IMR-90 (cell line): Measurements from ENCODE around the gene CLIC1. TPM values are rescaled to one million over a fixed set of nuclear protein-coding genes. Genes with fewer than 3 reads are reported as not detected.

Experiments
- ATAC-seq: fragments of 200-7000 bp; cut with Tn5 transposase; 2 replicates; pipeline ENCODE4 v1.9.1; 2020; ENCODE audit warnings: low read depth, mild to moderate bottlenecking, moderate library complexity
- BruUV-seq: library from RNA; stranded (reverse); fragments of 400-500 nt; replicated peaks from 2 replicates; lab custom pipeline; 2021; lab: Mats Ljungman, UMichigan
- CTCF ChIA-PET: fragments of 300-600 bp; formaldehyde crosslinking; extraction: SDS; loops from one replicate; lab custom pipeline; 2021; ENCODE audit warnings: antibody characterized with exemption; lab: Yijun Ruan, JAX
- POLR2A ChIA-PET: fragments of 300-600 bp; sonication (Branson Sonifier 250); formaldehyde crosslinking; loops from one replicate; lab custom pipeline; 2022; ENCODE audit warnings: antibody characterized with exemption; ENCODE audit not compliant: unreplicated experiment; lab: Charles Lee
- DNase-seq: peaks from one replicate; pipeline ENCODE4 v3.0.0; 2013
- H2AFZ ChIP-seq: replicated peaks from 2 replicates; pipeline ENCODE3; 2013; ENCODE audit warnings: low read length, mild to moderate bottlenecking; ENCODE audit not compliant: poor library complexity
- H2AK5ac ChIP-seq: 2 replicates; pipeline ENCODE4 v1.6.1; 2013; ENCODE audit warnings: low read depth, low read length, inconsistent platforms
- H2AK9ac ChIP-seq: replicated peaks from 2 replicates; pipeline ENCODE3; 2013; ENCODE audit warnings: mild to moderate bottlenecking, low read depth, low read length, moderate library complexity; ENCODE audit not compliant: poor library complexity
- H2BK120ac ChIP-seq: 2 replicates; pipeline ENCODE4 v1.6.1; 2013; ENCODE audit warnings: low read depth, low read length, inconsistent platforms
- H2BK15ac ChIP-seq: 3 replicates; pipeline ENCODE4 v1.6.1; 2013; ENCODE audit warnings: low read depth, low read length, inconsistent platforms
- H2BK20ac ChIP-seq: 2 replicates; pipeline ENCODE4 v1.6.1; 2013; ENCODE audit warnings: low read depth, mild to moderate bottlenecking, inconsistent platforms, low read length, moderate library complexity
- H2BK5ac ChIP-seq: 2 replicates; pipeline ENCODE4 v1.6.1; 2013; ENCODE audit warnings: mild to moderate bottlenecking, low read depth, low read length, inconsistent platforms; ENCODE audit not compliant: poor library complexity, severe bottlenecking
- H3K14ac ChIP-seq: replicated peaks from 2 replicates; pipeline ENCODE4 v1.6.1; 2013; ENCODE audit warnings: low read depth, low read length, inconsistent platforms
- H3K18ac ChIP-seq: 2 replicates; pipeline ENCODE4 v1.6.1; 2013; ENCODE audit warnings: low read depth, low read length, control low read depth
- H3K23ac ChIP-seq: 2 replicates; pipeline ENCODE4 v1.6.1; 2013; ENCODE audit warnings: low read depth, low read length, inconsistent platforms
- H3K27ac ChIP-seq: 2 replicates; pipeline ENCODE4 v1.5.1; 2013; ENCODE audit warnings: mild to moderate bottlenecking, control low read depth, low read length; ENCODE audit not compliant: insufficient read depth
- H3K27me3 ChIP-seq: 2 replicates; pipeline ENCODE4 v1.6.1; 2013; ENCODE audit warnings: low read length; ENCODE audit not compliant: control insufficient read depth, insufficient read depth
- H3K36me3 ChIP-seq: 2 replicates; pipeline ENCODE4 v1.6.1; 2013; ENCODE audit warnings: low read length, mixed read lengths; ENCODE audit not compliant: control insufficient read depth, insufficient read depth
- H3K4ac ChIP-seq: 2 replicates; pipeline ENCODE4 v1.6.1; 2013; ENCODE audit warnings: low read depth, low read length, inconsistent platforms
- H3K4me1 ChIP-seq: 2 replicates; pipeline ENCODE4 v1.6.1; 2013; ENCODE audit warnings: low read length, mixed read lengths; ENCODE audit not compliant: control insufficient read depth, insufficient read depth
- H3K4me2 ChIP-seq: 2 replicates; pipeline ENCODE4 v1.6.1; 2013; ENCODE audit warnings: low read depth, mild to moderate bottlenecking, control low read depth, low read length, moderate library complexity
- H3K4me3 ChIP-seq: 2 replicates; pipeline ENCODE4 v1.5.1; 2013; ENCODE audit warnings: low read depth, mild to moderate bottlenecking, control low read depth, low read length, moderate library complexity; ENCODE audit not compliant: insufficient read depth
- H3K56ac ChIP-seq: 2 replicates; pipeline ENCODE4 v1.6.1; 2013; ENCODE audit warnings: low read length, inconsistent platforms; ENCODE audit not compliant: insufficient read depth; ENCODE audit errors: extremely low read depth
- H3K79me1 ChIP-seq, 2 experiments: 2 replicates each; pipeline ENCODE4 v1.6.1; 2013; ENCODE audit warnings: low read length in 2 of 2, inconsistent platforms in 1 of 2, low read depth in 1 of 2
- H3K9ac ChIP-seq: 2 replicates; pipeline ENCODE4 v1.6.1; 2013; ENCODE audit warnings: low read depth, low read length, control low read depth
- H3K9me1 ChIP-seq: 2 replicates; pipeline ENCODE4 v1.6.1; 2013; ENCODE audit warnings: low read length, inconsistent platforms; ENCODE audit not compliant: insufficient read depth
- H3K9me3 ChIP-seq: 2 replicates; pipeline ENCODE4 v1.6.1; 2013; ENCODE audit warnings: low read length; ENCODE audit not compliant: control insufficient read depth, insufficient read depth
- H4K20me1 ChIP-seq: 2 replicates; pipeline ENCODE4 v1.6.1; 2013; ENCODE audit warnings: low read length, inconsistent platforms; ENCODE audit not compliant: insufficient read depth
- H4K5ac ChIP-seq: 2 replicates; pipeline ENCODE4 v1.6.1; 2013; ENCODE audit warnings: mild to moderate bottlenecking, low read depth, low read length, control low read depth
- H4K8ac ChIP-seq, 2 experiments: 2 replicates each; pipeline ENCODE4 v1.6.1; 2013; ENCODE audit warnings: low read depth in 2 of 2, low read length in 2 of 2, control low read depth in 1 of 2, inconsistent platforms in 1 of 2
- H4K91ac ChIP-seq: 2 replicates; pipeline ENCODE4 v1.6.1; 2013; ENCODE audit warnings: low read depth, low read length, inconsistent platforms; ENCODE audit not compliant: insufficient read depth
- CEBPB ChIP-seq: IDR thresholded peaks from 2 replicates; pipeline ENCODE4 v1.6.1; 2012; ENCODE audit warnings: low read depth, low read length, improper control_type of control experiment
- CTCF ChIP-seq: conservative IDR thresholded peaks from 2 replicates; pipeline ENCODE4 v1.5.1; 2012; ENCODE audit warnings: mild to moderate bottlenecking, low read depth, low read length, improper control_type of control experiment
- ELK1 ChIP-seq: fragments of 150-350 bp; IDR thresholded peaks from 2 replicates; pipeline ENCODE4 v1.6.1; 2016; ENCODE audit warnings: low read depth, mild to moderate bottlenecking, low read length, moderate library complexity, borderline replicate concordance
- FOS ChIP-seq: fragments of 150-350 bp; IDR thresholded peaks from 2 replicates; pipeline ENCODE4 v1.6.1; 2016; ENCODE audit warnings: low read depth, low read length
- MAFK ChIP-seq: IDR thresholded peaks from 2 replicates; pipeline ENCODE4 v1.6.1; 2012; ENCODE audit warnings: low read depth, low read length, improper control_type of control experiment
- MXI1 ChIP-seq: IDR thresholded peaks from 2 replicates; pipeline ENCODE4 v1.6.1; 2012; ENCODE audit warnings: low read depth, mild to moderate bottlenecking, low read length, moderate library complexity, borderline replicate concordance
- POLR2A ChIP-seq: IDR thresholded peaks from 2 replicates; pipeline ENCODE4 v1.6.1; 2012; ENCODE audit warnings: mild to moderate bottlenecking, low read depth, low read length
- RAD21 ChIP-seq: IDR thresholded peaks from 2 replicates; pipeline ENCODE4 v1.6.1; 2012; ENCODE audit warnings: low read length, improper control_type of control experiment
- RCOR1 ChIP-seq: IDR thresholded peaks from 2 replicates; pipeline ENCODE4 v1.6.1; 2012; ENCODE audit warnings: mild to moderate bottlenecking, low read length, improper control_type of control experiment; ENCODE audit not compliant: insufficient replicate concordance
- USF2 ChIP-seq: fragments of 150-350 bp; IDR thresholded peaks from 2 replicates; pipeline ENCODE4 v1.6.1; 2017; ENCODE audit warnings: mild to moderate bottlenecking, antibody characterized with exemption, low read length, low read depth
- WGBS, 2 experiments: methylation state at CpG; one replicate each; pipeline versions ENCODE4 v1.1.5 to v1.1.7; 2013; ENCODE audit warnings: missing lambda C conversion rate in 2 of 2; ENCODE audit not compliant: insufficient read length in 1 of 2; ENCODE audit errors: extremely low coverage in 2 of 2; 5-methylcytosine and 5-hydroxymethylcytosine counted together
- dilution Hi-C: fragments of 300-500 bp; cut with HindIII; formaldehyde crosslinking; loops from one replicate; pipeline ENCODE4 v1.14.3; 2018; ENCODE audit warnings: low sequenced_read_pairs; ENCODE audit not compliant: unreplicated experiment
- in situ Hi-C: fragments of 300-500 bp; cut with MboI; formaldehyde crosslinking; loops from 3 replicates; pipeline ENCODE4 v1.14.3; 2019; ENCODE audit warnings: low sequenced_read_pairs, inconsistent platforms, mixed read lengths
- intact Hi-C: fragments of 100-400 bp; cut with micrococcal nuclease; formaldehyde crosslinking; loops from 2 replicates; pipeline ENCODE4 v1.10.0; 2022
- polyA plus RNA-seq, 3 experiments: library from polyadenylated mRNA; depleted of rRNA; stranded (reverse); fragments of >200 nt; gene quantifications; 2 replicates each; pipeline ENCODE4 v1.2.3, GENCODE V29; 2012; ENCODE audit warnings: low replicate concordance in 1 of 3
- total RNA-seq: library from RNA; depleted of rRNA; stranded (reverse); fragments of >200 nt; gene quantifications from 2 replicates; pipeline ENCODE4 v1.2.3, GENCODE V29; 2012

Gene CLIC1
- total and polyA plus RNA-seq, 2 of the 4 experiments (the other 2 are of a cell fraction), result 706 to 1,185 TPM

GRCh38 chr6:31692353-31692752 lies 44.0 kb downstream of the CLIC1 start:
- H3K4ac ChIP-seq, result no peak overlapping the region
- intact Hi-C loops, result no loop called here
- dilution Hi-C loops, result no loop called here

More at GRCh38 chr6:31692353-31692752, 44.0 kb downstream of the CLIC1 start:
- H3K27ac ChIP-seq, result no peak overlapping the region
- H2BK5ac ChIP-seq, result no peak overlapping the region
- H2BK20ac ChIP-seq, result no peak overlapping the region
- BruUV-seq, result no TSS peak
- H2AK9ac ChIP-seq, result no peak overlapping the region
- H3K79me1 ChIP-seq, result peaks cover 4 to 13% of the 10 kb centered on the region in 2 experiments; a peak in 3 of 4 replicates
- no peak overlapping the region for H2BK120ac ChIP-seq
- no peak overlapping the region for H3K18ac ChIP-seq
- no peaks in the 10 kb centered on the region for H3K4me1 ChIP-seq
- no peak overlapping the region for H2AK5ac ChIP-seq
- no peak overlapping the region for H2AFZ ChIP-seq
- H3K9ac ChIP-seq, result no peak overlapping the region
- H4K20me1 ChIP-seq, result no peaks in the 10 kb centered on the region
- ATAC-seq (no peak), DNase-seq (no peak)
- POLR2A ChIA-PET, result no interaction called here
- no peak overlapping the region for H3K4me2 ChIP-seq
- no peak overlapping the region for H2BK15ac ChIP-seq
- H3K14ac ChIP-seq, result no peak overlapping the region
- CTCF ChIA-PET, result no interaction called here
- H4K5ac ChIP-seq, result no peak overlapping the region
- peaks cover 71% of the 10 kb centered on the region for H3K36me3 ChIP-seq
- no peaks in the 10 kb centered on the region for H3K9me3 ChIP-seq
- 100% methylated on average over 1 of the region's 4 CpGs; no CpG with 5 or more reads in 1 of the 2 experiments for WGBS, 2 experiments
- no peak overlapping the region for H3K23ac ChIP-seq
- no peak overlapping the region for H3K56ac ChIP-seq
- H3K27me3 ChIP-seq, result no peaks in the 10 kb centered on the region
- no peak overlapping the region for H4K91ac ChIP-seq
- in situ Hi-C loops, result no loop called here
- H3K9me1 ChIP-seq, result no peaks in the 10 kb centered on the region
- TF ChIP-seq USF2, result no peak
- no peak for TF ChIP-seq CEBPB
- TF ChIP-seq MXI1, result no peak
- no peak for TF ChIP-seq RCOR1
- TF ChIP-seq RAD21, result no peak
- no peak for TF ChIP-seq POLR2A
- no peak for TF ChIP-seq MAFK
- no peak for TF ChIP-seq CTCF
- no peak for TF ChIP-seq ELK1
- TF ChIP-seq FOS, result no peak
- no peak overlapping the region for H4K8ac ChIP-seq
- no peak overlapping the region for H3K4me3 ChIP-seq
